Astrocyte of the spinal cord (primary cell): ENCODE data around the gene DERL3.

ENCODE experiments used
- DNase-seq: peaks from one replicate; pipeline ENCODE4 v3.0.0; 2011; ENCODE audit warnings: low read depth, low spot score
- H3K4me3 ChIP-seq: 2 replicates; pipeline ENCODE4 v1.5.1; 2011; ENCODE audit warnings: low read depth, mild to moderate bottlenecking, low read length, moderate library complexity
- CTCF ChIP-seq: IDR thresholded peaks from 2 replicates; pipeline ENCODE4 v1.5.1; 2012; ENCODE audit warnings: low read depth, mild to moderate bottlenecking, low read length, inconsistent platforms
- in situ Hi-C: cut with HindIII; loops from 2 replicates; pipeline ENCODE4 v1.10.0; 2017; ENCODE audit warnings: low sequenced_read_pairs

The DERL3 gene

GRCh38 chr22:23786752-23787599, 51.8 kb downstream of the DERL3 start, which contains the start of gene SMARCB1:
Gene SMARCB1, plus strand, starts transcription at chr22:23786966. Its CDS starts 204 bp downstream, at chr22:23787170.
- in situ Hi-C loops = no loop called here
- no peak for TF ChIP-seq CTCF

GRCh38 chr22:23786261-23786710, 52.5 kb downstream of the DERL3 start:
- in situ Hi-C loops = no loop called here
- peak overlapping the region; percentile 75 for H3K4me3 ChIP-seq
- DNase-seq = no peak
- no peak for TF ChIP-seq CTCF

More at GRCh38 chr22:23786752-23787599, 51.8 kb downstream of the DERL3 start, which contains the start of gene SMARCB1:
- peak; percentile 89 for DNase-seq
- H3K4me3 ChIP-seq = peak within 1 kb of the TSS; percentile 75
